ENCODE measurements around the gene ARMC9. TPM values are rescaled to one million over a fixed set of nuclear protein-coding genes. Genes with fewer than 3 reads are reported as not detected.

The ARMC9 gene
- total RNA-seq, 1 experiment from 2014 or later: 42.7 TPM

DNA sequence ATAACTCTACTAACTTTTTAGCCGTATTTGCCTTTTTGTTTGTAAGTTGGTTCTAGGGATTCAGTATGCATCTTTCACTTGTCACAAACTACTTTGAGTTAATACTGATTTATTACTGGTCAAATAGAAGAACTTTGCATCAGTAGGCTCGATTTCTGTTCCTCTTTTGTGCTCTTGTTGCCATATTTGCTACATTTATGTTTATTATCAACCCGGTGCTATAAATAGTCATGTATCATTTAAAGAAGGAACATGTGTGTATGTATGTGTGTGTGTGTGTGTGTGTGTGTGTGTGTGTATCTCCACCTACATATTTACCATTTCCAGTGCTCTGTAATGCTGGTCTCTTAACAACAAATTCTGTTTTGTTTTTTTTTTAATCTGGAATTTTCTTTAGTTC is 117.5 kb downstream of the ARMC9 start:
- intact Hi-C loops (cut with micrococcal nuclease; ENCODE audit: unreplicated experiment) (no loop called here), in situ Hi-C loops (cut with HindIII; ENCODE audit: low pct_unique_long_range_greater_than_20kb, low sequenced_read_pairs) (loop anchor here (25.0 kb wide), 1 partner anchor 96 kb away; no protein-coding TSS in a partner anchor)
- H3K4me1 ChIP-seq (ENCODE audit: control insufficient read depth, insufficient read depth, low read length): no peaks in the 10 kb centered on the region
- H3K27ac ChIP-seq (ENCODE audit: low read length): no peak overlapping the region
- no TSS peak for BruUV-seq (replicated peaks)
- POLR2A ChIA-PET: no interaction called here
- no peaks in the 10 kb centered on the region for H3K36me3 ChIP-seq (ENCODE audit: control insufficient read depth, insufficient read depth, low read length)
- no peak for TF ChIP-seq TCF7L2 (IDR thresholded peaks at IDR 0.05; ENCODE audit: low read depth, low read length)
- no peak for TF ChIP-seq SIN3A (IDR thresholded peaks at IDR 0.05; ENCODE audit: borderline replicate concordance, insufficient read depth, low read depth, low read length)
- no peak overlapping the region for H3K4me3 ChIP-seq (ENCODE audit: low read depth in 2 of 2, low read length in 2 of 2)
- DNase-seq (ENCODE audit: low read depth, low spot score): no peak
- CTCF ChIA-PET: no interaction called here
- H3K27me3 ChIP-seq (ENCODE audit: control insufficient read depth, insufficient read depth, low read length): no peaks in the 10 kb centered on the region
- H3K9me3 ChIP-seq (ENCODE audit: control insufficient read depth, insufficient read depth, low read depth, low read length): no peaks in the 10 kb centered on the region
- ATAC-seq: no peak

DNA sequence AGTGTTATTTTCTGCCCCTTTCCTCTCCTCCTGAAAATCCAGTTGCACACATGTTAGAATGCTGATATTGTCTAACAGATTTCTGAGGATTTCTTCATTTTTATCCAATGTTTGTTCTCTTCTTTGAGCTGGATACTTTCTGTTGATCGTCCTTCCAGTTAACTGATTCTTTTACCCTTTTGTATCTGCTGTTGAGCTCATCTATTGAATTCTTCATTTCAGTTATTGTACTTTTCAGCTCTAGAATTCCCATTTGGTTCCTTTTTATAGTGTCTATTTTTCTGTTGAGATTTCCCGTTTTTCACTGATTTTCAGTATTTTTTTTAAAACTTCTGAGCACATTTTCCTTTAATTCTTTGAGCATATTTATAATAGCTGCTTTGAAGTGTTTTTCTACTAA is 119.1 kb downstream of the ARMC9 start:
- Histone ChIP-seq H3K4me1 (ENCODE audit: control insufficient read depth, insufficient read depth, low read length) (no peaks in the 10 kb centered on the region), H3K27me3 (ENCODE audit: control insufficient read depth, insufficient read depth, low read length) (no peaks in the 10 kb centered on the region), H3K36me3 (ENCODE audit: control insufficient read depth, insufficient read depth, low read length) (no peaks in the 10 kb centered on the region), H3K4me3 (ENCODE audit: low read depth in 2 of 2, low read length in 2 of 2) (no peak overlapping the region), H3K9me3 (ENCODE audit: control insufficient read depth, insufficient read depth, low read depth, low read length) (no peaks in the 10 kb centered on the region), H3K27ac (ENCODE audit: low read length) (no peak overlapping the region)
- no peak for TF ChIP-seq POLR2AphosphoS5 (IDR thresholded peaks at IDR 0.05; ENCODE audit: low read depth, low read length)
- TF ChIP-seq, protein P1, sequence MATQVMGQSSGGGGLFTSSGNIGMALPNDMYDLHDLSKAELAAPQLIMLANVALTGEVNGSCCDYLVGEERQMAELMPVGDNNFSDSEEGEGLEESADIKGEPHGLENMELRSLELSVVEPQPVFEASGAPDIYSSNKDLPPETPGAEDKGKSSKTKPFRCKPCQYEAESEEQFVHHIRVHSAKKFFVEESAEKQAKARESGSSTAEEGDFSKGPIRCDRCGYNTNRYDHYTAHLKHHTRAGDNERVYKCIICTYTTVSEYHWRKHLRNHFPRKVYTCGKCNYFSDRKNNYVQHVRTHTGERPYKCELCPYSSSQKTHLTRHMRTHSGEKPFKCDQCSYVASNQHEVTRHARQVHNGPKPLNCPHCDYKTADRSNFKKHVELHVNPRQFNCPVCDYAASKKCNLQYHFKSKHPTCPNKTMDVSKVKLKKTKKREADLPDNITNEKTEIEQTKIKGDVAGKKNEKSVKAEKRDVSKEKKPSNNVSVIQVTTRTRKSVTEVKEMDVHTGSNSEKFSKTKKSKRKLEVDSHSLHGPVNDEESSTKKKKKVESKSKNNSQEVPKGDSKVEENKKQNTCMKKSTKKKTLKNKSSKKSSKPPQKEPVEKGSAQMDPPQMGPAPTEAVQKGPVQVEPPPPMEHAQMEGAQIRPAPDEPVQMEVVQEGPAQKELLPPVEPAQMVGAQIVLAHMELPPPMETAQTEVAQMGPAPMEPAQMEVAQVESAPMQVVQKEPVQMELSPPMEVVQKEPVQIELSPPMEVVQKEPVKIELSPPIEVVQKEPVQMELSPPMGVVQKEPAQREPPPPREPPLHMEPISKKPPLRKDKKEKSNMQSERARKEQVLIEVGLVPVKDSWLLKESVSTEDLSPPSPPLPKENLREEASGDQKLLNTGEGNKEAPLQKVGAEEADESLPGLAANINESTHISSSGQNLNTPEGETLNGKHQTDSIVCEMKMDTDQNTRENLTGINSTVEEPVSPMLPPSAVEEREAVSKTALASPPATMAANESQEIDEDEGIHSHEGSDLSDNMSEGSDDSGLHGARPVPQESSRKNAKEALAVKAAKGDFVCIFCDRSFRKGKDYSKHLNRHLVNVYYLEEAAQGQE (IDR thresholded peaks at IDR 0.05; ENCODE audit: insufficient read depth in 1 of 2, low read depth in 2 of 2, low read length in 1 of 2): no peak
- TF ChIP-seq SIN3A (IDR thresholded peaks at IDR 0.05; ENCODE audit: borderline replicate concordance, insufficient read depth, low read depth, low read length): no peak
- TF ChIP-seq, protein P2, sequence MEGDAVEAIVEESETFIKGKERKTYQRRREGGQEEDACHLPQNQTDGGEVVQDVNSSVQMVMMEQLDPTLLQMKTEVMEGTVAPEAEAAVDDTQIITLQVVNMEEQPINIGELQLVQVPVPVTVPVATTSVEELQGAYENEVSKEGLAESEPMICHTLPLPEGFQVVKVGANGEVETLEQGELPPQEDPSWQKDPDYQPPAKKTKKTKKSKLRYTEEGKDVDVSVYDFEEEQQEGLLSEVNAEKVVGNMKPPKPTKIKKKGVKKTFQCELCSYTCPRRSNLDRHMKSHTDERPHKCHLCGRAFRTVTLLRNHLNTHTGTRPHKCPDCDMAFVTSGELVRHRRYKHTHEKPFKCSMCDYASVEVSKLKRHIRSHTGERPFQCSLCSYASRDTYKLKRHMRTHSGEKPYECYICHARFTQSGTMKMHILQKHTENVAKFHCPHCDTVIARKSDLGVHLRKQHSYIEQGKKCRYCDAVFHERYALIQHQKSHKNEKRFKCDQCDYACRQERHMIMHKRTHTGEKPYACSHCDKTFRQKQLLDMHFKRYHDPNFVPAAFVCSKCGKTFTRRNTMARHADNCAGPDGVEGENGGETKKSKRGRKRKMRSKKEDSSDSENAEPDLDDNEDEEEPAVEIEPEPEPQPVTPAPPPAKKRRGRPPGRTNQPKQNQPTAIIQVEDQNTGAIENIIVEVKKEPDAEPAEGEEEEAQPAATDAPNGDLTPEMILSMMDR (IDR thresholded peaks at IDR 0.05): no peak
- no peak for TF ChIP-seq TCF7L2 (IDR thresholded peaks at IDR 0.05; ENCODE audit: low read depth, low read length)
- ATAC-seq: no peak
- ChIA-PET CTCF (no interaction called here), POLR2A (no interaction called here)
- no TSS peak for BruUV-seq (replicated peaks)
- intact Hi-C loops (cut with micrococcal nuclease; ENCODE audit: unreplicated experiment): no loop called here
- no peak for DNase-seq (ENCODE audit: low read depth, low spot score)
- in situ Hi-C loops (cut with HindIII; ENCODE audit: low pct_unique_long_range_greater_than_20kb, low sequenced_read_pairs): loop anchor here (25.0 kb wide), 1 partner anchor 95 kb away; no protein-coding TSS in a partner anchor

DNA sequence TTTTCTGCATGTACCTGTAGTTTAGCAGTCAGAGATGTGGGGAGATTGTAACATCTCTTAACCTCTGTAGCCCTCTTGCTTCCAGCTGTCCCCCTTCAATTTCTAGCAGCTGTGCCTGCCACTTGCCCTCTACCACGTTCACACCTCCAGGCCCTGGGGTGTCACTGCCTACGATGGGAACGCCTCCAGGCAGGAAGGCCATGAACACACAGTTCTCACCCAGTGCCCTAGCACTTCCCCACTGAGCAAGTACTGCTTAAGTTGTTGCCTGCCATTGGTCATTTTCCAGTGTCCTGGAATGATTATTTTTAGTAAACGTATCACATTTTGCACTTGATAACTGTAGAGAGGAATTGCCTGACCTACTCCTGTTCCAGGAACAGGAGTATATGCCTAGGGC is 120.0 kb downstream of the ARMC9 start:
- POLR2A ChIA-PET: no interaction called here
- Histone ChIP-seq H3K36me3 (ENCODE audit: control insufficient read depth, insufficient read depth, low read length) (no peaks in the 10 kb centered on the region), H3K27ac (ENCODE audit: low read length) (no peak overlapping the region; the same call in 1 of the 2 replicates), H3K4me1 (ENCODE audit: control insufficient read depth, insufficient read depth, low read length) (no peaks in the 10 kb centered on the region), H3K27me3 (ENCODE audit: control insufficient read depth, insufficient read depth, low read length) (no peaks in the 10 kb centered on the region), H3K4me3 (ENCODE audit: low read depth in 2 of 2, low read length in 2 of 2) (no peak overlapping the region), H3K9me3 (ENCODE audit: control insufficient read depth, insufficient read depth, low read depth, low read length) (no peaks in the 10 kb centered on the region)
- TF ChIP-seq, protein P1 (IDR thresholded peaks at IDR 0.05; ENCODE audit: insufficient read depth in 1 of 2, low read depth in 2 of 2, low read length in 1 of 2): no peak
- TF ChIP-seq TCF7L2 (IDR thresholded peaks at IDR 0.05; ENCODE audit: low read depth, low read length) (no peak), SIN3A (IDR thresholded peaks at IDR 0.05; ENCODE audit: borderline replicate concordance, insufficient read depth, low read depth, low read length) (no peak), POLR2AphosphoS5 (IDR thresholded peaks at IDR 0.05; ENCODE audit: low read depth, low read length) (no peak)
- TF ChIP-seq, protein P2 (IDR thresholded peaks at IDR 0.05): no peak
- intact Hi-C loops (cut with micrococcal nuclease; ENCODE audit: unreplicated experiment): no loop called here
- CTCF ChIA-PET: no interaction called here
- no peak for ATAC-seq
- no TSS peak for BruUV-seq (replicated peaks)
- in situ Hi-C loops (cut with HindIII; ENCODE audit: low pct_unique_long_range_greater_than_20kb, low sequenced_read_pairs): loop anchor here (25.0 kb wide), 1 partner anchor 94 kb away; no protein-coding TSS in a partner anchor
- DNase-seq (ENCODE audit: low read depth, low spot score): no peak
